Karpas-422 (cell line): Measurements from ENCODE around the gene FRMD8. TPM values are rescaled to one million over a fixed set of nuclear protein-coding genes. Genes with fewer than 3 reads are reported as not detected.

Experiments used
- DNase-seq: peaks from one replicate; pipeline ENCODE4 v3.0.0-alpha.2; 2015
- H2AFZ ChIP-seq: fragments of 200-600 bp; sonication (generic); 2 replicates; pipeline ENCODE4 v1.6.1; 2014; ENCODE audit warnings: antibody characterized with exemption, low read length, mixed read lengths
- H3K27ac ChIP-seq: fragments of 200-600 bp; sonication (generic); 2 replicates; pipeline ENCODE4 v1.5.1; 2014; ENCODE audit warnings: mild to moderate bottlenecking, low read length, moderate library complexity
- H3K27me3 ChIP-seq: fragments of 200-600 bp; sonication (generic); 2 replicates; pipeline ENCODE4 v1.6.1; 2014; ENCODE audit warnings: low read length, mixed read lengths
- H3K36me3 ChIP-seq: fragments of 200-600 bp; sonication (generic); 2 replicates; pipeline ENCODE4 v1.6.1; 2014; ENCODE audit warnings: low read length, mixed read lengths; ENCODE audit not compliant: insufficient read depth
- H3K4me1 ChIP-seq: fragments of 200-600 bp; sonication (generic); 2 replicates; pipeline ENCODE4 v1.6.1; 2014; ENCODE audit warnings: mild to moderate bottlenecking, low read length, mixed read lengths
- H3K4me2 ChIP-seq: fragments of 200-600 bp; sonication (generic); 2 replicates; pipeline ENCODE4 v1.6.1; 2014; ENCODE audit warnings: low read length, low read depth, mild to moderate bottlenecking; ENCODE audit not compliant: poor library complexity, severe bottlenecking
- H3K4me3 ChIP-seq: fragments of 200-600 bp; sonication (generic); 2 replicates; pipeline ENCODE4 v1.5.1; 2014; ENCODE audit warnings: mild to moderate bottlenecking, antibody characterized with exemption, low read length, mixed read lengths
- H3K79me2 ChIP-seq: fragments of 200-600 bp; sonication (generic); 2 replicates; pipeline ENCODE4 v1.6.1; 2014; ENCODE audit warnings: mild to moderate bottlenecking, low read length, mixed read lengths
- H3K9ac ChIP-seq: fragments of 200-600 bp; sonication (generic); 2 replicates; pipeline ENCODE4 v1.6.0; 2014; ENCODE audit warnings: low read length
- H3K9me2 ChIP-seq: fragments of 200-600 bp; sonication (generic), shearing (Covaris generic); replicated peaks from 2 replicates; pipeline ENCODE4 v1.6.0; 2014; ENCODE audit warnings: mild to moderate bottlenecking, low read length, moderate library complexity; ENCODE audit not compliant: insufficient read depth
- H3K9me3 ChIP-seq: fragments of 300-700, 200-600 bp; sonication (generic); 2 replicates; pipeline ENCODE4 v1.6.1; 2014; ENCODE audit warnings: low read length, mixed read lengths
- H4K20me1 ChIP-seq: fragments of 200-600 bp; sonication (generic); 2 replicates; pipeline ENCODE4 v1.6.1; 2014; ENCODE audit warnings: mild to moderate bottlenecking, antibody characterized with exemption, low read length, low read depth; ENCODE audit not compliant: insufficient read depth
- total RNA-seq: library from RNA; depleted of rRNA; stranded (reverse); fragments of >200 nt; shearing (Covaris generic); gene quantifications from 2 replicates; pipeline ENCODE4 v1.2.3, GENCODE V29; 2014; ENCODE audit warnings: low replicate concordance

Gene FRMD8
- total RNA-seq, 1 experiment from 2014 or later = 48.5 TPM

DNA sequence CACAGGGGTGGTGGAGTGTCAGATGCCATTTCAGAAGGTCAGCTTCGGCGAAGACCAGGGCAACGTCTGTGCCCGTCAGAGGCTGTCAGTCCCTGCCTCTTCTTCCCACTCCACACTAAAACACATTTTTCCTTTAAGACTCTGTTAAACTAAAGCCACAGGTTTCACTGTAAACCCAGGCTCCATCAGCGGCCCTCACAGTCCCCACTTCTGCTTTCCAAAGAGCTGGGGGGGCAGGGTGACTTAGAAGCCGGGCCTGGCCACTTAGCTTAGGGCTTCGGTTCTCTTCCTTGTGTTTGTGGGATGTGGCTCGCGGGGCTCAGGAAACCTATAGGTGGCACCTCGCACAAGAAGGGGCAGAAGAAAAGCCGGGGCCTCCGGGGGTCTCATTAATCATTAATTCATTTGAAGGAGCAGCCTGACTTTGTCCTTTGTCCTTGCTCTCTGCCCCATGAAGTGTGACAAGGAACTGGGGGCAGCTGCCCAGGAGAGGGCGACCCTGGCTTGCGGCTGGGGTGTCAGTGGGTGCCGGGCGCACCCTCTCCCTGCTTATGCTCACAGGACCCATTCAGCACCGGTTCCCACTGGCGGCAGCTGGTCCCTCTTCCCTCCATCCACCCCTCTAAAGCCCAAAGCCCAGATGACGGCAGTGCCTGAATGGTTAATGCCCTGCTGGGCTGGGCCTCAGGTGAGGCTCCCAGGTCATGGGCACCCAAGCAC lies 8.1 kb upstream of the FRMD8 start:
- Histone ChIP-seq H3K9me3 (no peaks in the 10 kb centered on the region), H3K9me2 (no peaks in the 10 kb centered on the region), H3K4me3 (no peak overlapping the region), H3K79me2 (no peaks in the 10 kb centered on the region), H3K27ac (no peak overlapping the region), H3K36me3 (no peaks in the 10 kb centered on the region), H4K20me1 (no peaks in the 10 kb centered on the region), H3K4me1 (peaks cover 34% of the 10 kb centered on the region), H3K27me3 (no peaks in the 10 kb centered on the region), H2AFZ (no peak overlapping the region), H3K9ac (no peak overlapping the region), H3K4me2 (no peak overlapping the region)
- peak; percentile 55 for DNase-seq

GRCh38 chr11:65378928-65379638 lies 7.4 kb upstream of the FRMD8 start:
- Histone ChIP-seq H3K79me2 (no peaks in the 10 kb centered on the region), H3K27me3 (no peaks in the 10 kb centered on the region), H2AFZ (no peak overlapping the region), H3K27ac (no peak overlapping the region), H3K9ac (no peak overlapping the region), H3K9me2 (no peaks in the 10 kb centered on the region), H3K4me1 (peaks cover 34% of the 10 kb centered on the region), H3K4me2 (no peak overlapping the region), H4K20me1 (no peaks in the 10 kb centered on the region), H3K9me3 (no peaks in the 10 kb centered on the region), H3K36me3 (no peaks in the 10 kb centered on the region), H3K4me3 (no peak overlapping the region)
- DNase-seq = no peak

DNA sequence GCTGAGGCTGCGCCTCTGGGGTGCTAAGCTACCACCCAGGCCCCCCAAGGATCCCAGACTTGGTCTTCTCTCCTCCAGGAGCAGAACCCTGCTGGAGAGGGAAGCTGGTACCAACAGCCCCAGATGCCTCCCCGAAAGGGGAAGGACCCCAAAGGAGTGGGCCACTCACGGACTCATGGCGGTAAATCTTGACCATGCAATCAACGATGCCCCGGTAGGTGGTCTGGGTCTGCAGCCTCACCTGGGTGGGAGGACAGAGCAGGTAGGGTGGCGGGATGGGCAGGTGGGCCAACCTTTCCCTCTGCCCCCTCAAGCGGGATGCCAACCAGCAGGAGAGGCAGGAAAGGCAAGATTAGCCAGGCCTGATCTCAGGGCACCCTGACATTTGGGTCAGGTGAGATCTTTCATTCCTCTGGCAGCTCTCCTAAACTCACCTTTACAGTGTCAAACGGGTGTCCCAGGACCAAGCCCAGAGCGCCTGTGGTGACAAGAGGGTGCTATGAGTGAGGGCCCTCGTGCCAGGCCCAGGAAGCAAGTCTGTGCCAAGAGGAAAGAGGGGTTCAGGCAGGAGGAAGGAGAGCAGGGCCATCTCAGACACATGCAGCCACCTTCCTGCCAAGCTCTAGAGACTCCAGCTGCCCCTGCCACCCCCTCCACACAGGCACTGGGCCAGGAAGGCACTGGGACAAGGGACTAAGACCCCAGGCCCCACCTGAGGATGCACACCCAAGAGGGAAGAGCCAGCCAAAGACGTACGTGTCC lies 6.6 kb upstream of the FRMD8 start:
- Histone ChIP-seq H3K4me1 (peaks cover 34% of the 10 kb centered on the region), H2AFZ (no peak overlapping the region), H3K4me2 (no peak overlapping the region), H3K27ac (no peak overlapping the region), H3K79me2 (no peaks in the 10 kb centered on the region), H3K9ac (no peak overlapping the region), H3K27me3 (no peaks in the 10 kb centered on the region), H3K36me3 (no peaks in the 10 kb centered on the region), H3K9me3 (no peaks in the 10 kb centered on the region), H3K4me3 (no peak overlapping the region), H3K9me2 (no peaks in the 10 kb centered on the region), H4K20me1 (no peaks in the 10 kb centered on the region)
- DNase-seq = no peak

DNA sequence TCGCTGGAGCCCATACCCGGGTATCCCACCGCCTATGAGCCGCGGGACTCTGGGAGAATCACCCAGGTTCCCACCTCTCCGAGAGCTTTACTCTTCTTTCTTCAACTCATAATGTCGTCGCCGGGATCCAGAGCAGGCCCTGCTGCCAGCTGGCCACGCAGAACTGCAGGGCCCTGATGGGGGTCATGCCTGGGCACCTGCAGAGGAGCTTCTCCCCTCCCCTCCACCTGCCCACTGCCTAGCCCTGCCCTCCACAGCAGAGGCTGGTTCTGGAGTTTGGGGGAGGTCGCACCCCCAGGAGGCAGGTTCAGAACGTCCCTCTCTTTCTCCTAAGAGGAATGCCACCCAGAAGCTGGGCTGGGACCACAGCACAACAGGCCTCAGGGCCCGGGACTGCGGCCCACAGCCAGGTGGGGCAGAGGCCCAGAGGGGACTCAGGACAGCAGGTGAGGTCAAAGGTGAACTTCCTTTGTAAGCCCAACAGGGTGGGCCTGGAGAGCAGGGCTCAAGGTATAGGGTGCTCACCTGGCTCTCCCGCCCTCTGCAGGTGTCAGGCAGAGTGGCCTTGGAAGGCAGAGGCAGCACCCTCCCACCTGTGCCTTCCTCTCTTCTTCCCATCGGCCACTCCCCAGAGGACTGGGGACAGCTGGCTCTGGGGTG lies 5.8 kb upstream of the FRMD8 start:
- Histone ChIP-seq H3K4me2 (peak overlapping the region; percentile 93), H3K4me1 (peaks cover 34% of the 10 kb centered on the region), H3K9ac (no peak overlapping the region)

GRCh38 chr11:65381716-65382032 lies 4.8 kb upstream of the FRMD8 start:
- Histone ChIP-seq H2AFZ (peak overlapping the region; percentile 74; the same call in 1 of the 2 replicates), H3K27ac (peak overlapping the region; percentile 79), H3K9ac (peak overlapping the region; percentile 80), H3K36me3 (no peaks in the 10 kb centered on the region), H3K4me2 (peak overlapping the region; percentile 93), H3K9me2 (no peaks in the 10 kb centered on the region), H3K27me3 (no peaks in the 10 kb centered on the region), H3K79me2 (peaks cover 1% of the 10 kb centered on the region), H3K4me1 (peaks cover 40% of the 10 kb centered on the region), H3K9me3 (no peaks in the 10 kb centered on the region), H3K4me3 (peak overlapping the region; percentile 79), H4K20me1 (no peaks in the 10 kb centered on the region)
- peak; percentile 69 for DNase-seq

More for the DNA sequence above, 5.8 kb upstream of the FRMD8 start:
- Histone ChIP-seq H4K20me1 (no peaks in the 10 kb centered on the region), H3K9me3 (no peaks in the 10 kb centered on the region), H3K4me3 (peak overlapping the region; percentile 79; the same call in 1 of the 2 replicates), H3K27me3 (no peaks in the 10 kb centered on the region), H3K9me2 (no peaks in the 10 kb centered on the region), H3K79me2 (no peaks in the 10 kb centered on the region), H3K27ac (no peak overlapping the region), H2AFZ (no peak overlapping the region), H3K36me3 (no peaks in the 10 kb centered on the region)
- no peak for DNase-seq

DNA sequence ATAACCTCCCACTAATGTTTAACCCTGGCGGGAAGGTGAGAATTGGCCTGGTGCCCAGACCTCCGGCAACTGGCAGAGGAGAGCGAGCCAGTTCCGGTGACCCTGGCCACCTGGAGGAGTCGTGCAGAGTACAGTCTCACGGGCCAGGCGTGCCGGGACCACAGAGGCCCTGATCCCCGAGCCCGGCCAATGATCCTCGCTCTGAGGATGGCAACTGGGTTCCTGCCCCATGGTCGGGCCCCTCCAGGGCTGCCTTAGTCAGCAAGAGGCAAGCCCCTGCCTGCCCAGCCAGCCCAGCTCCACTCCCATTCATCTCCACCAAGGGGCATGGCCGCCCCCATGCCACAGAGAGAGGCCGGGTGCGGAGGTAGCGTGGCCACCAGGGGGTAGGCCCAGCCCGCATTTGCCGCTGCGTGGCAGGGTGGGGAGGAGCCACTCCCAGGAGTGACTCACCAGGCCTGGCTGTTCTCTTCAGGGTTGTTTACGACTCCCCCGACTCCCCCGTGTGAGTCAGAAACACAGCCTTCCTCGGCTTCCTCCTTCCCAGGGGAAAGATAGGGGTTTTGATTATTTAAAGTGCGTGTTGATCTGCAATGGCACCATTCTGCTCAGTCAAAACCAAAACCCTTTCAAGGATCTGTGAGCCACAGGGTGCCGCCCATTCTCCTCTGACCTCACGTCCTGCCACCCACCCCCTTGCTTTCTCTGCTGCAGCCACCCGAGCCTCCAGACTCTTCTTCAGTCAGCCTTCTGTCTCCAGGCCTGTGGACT lies 4.2 kb upstream of the FRMD8 start, which contains the start of gene SLC25A45:
Gene SLC25A45 (minus strand): TSS at position 614 of the 771 bp plus-strand sequence. CDS start 695 bp downstream, outside the sequence.
- Histone ChIP-seq H3K27ac (peak within 1 kb of the TSS; percentile 79), H3K4me3 (peak within 1 kb of the TSS; percentile 79), H3K36me3 (no peaks in the 10 kb centered on the region), H3K79me2 (peaks cover 7% of the 10 kb centered on the region), H3K4me1 (peaks cover 44% of the 10 kb centered on the region), H3K9me3 (no peaks in the 10 kb centered on the region), H3K27me3 (no peaks in the 10 kb centered on the region), H2AFZ (peak within 1 kb of the TSS; percentile 74; the same call in 1 of the 2 replicates), H3K9me2 (no peaks in the 10 kb centered on the region), H3K4me2 (peak within 1 kb of the TSS; percentile 93), H4K20me1 (no peaks in the 10 kb centered on the region), H3K9ac (peak within 1 kb of the TSS; percentile 80)
- peak; percentile 93 for DNase-seq

GRCh38 chr11:65382804-65383368 lies 3.6 kb upstream of the FRMD8 start:
- peak overlapping the region; percentile 79 for H3K4me3 ChIP-seq
- peak overlapping the region; percentile 93 for H3K4me2 ChIP-seq
- H3K27ac ChIP-seq = peak overlapping the region; percentile 79
- no peaks in the 10 kb centered on the region for H3K9me2 ChIP-seq
- peak overlapping the region; percentile 74; the same call in 1 of the 2 replicates for H2AFZ ChIP-seq
- peaks cover 12% of the 10 kb centered on the region for H3K79me2 ChIP-seq
- H3K27me3 ChIP-seq = no peaks in the 10 kb centered on the region
- H4K20me1 ChIP-seq = no peaks in the 10 kb centered on the region
- H3K4me1 ChIP-seq = peaks cover 50% of the 10 kb centered on the region
- H3K36me3 ChIP-seq = no peaks in the 10 kb centered on the region
- DNase-seq = no peak
- H3K9ac ChIP-seq = peak overlapping the region; percentile 80
- no peaks in the 10 kb centered on the region for H3K9me3 ChIP-seq
